ENCODE data around the gene HIP1R.
"Not testable (repeated sequence)": the region's sequence is repeated elsewhere in the genome, so short reads cannot be mapped to it uniquely, and the experiment has no call there.

The HIP1R gene

DNA sequence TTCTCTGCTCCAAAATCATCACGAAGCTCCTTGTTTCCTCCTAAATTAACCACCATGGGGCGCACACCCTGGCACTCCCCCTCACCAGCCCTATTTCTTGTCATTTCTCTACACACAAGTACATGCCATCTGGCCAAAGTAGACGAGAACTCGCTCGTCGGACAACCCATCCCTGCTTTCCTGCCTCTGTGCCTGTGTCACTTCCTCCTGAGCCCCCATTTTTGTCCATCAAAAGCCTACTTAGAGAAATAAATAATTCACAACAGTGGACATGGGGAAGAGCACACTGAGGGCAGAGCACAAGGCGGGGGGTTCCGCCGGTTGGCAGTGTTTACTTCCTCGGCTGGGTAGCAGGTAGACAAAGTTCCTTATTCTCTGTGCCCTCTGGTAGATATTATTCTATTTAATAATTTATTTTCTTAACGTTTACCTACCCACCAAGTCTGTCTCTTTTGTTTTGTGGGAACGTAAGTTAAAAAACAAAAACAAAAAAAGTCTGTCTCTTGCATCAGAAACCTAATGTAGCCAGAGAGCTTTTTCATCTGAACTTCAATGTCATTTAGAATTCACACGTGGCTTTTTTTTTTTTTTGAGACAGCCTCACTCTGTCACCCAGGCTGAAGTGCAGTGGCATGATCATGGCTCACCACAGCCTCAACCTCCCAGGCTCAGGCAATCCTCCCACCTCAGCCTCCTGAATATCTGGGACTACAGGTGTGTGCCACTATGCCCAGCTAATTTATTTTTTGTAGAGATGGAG is 54.7 kb downstream of the HIP1R start:
- ATAC-seq = no peak
- TF ChIP-seq ARNTL (CRISPR knock-in tag; IDR thresholded peaks at IDR 0.05; ENCODE audit: borderline replicate concordance, low read depth) (no peak), ZNF8 (CRISPR knock-in tag; IDR thresholded peaks at IDR 0.05) (no peak), SNAI2 (CRISPR knock-in tag; IDR thresholded peaks at IDR 0.05) (no peak), ZC3H10 (CRISPR knock-in tag; IDR thresholded peaks at IDR 0.05) (no peak), BACH2 (CRISPR knock-in tag; IDR thresholded peaks at IDR 0.05; ENCODE audit: borderline replicate concordance) (no peak), ISL1 (CRISPR knock-in tag; IDR thresholded peaks at IDR 0.05) (no peak), CSDC2 (CRISPR knock-in tag; IDR thresholded peaks at IDR 0.05) (no peak), GLIS3 (CRISPR knock-in tag; IDR thresholded peaks at IDR 0.05) (no peak), ZNF70 (CRISPR knock-in tag; IDR thresholded peaks at IDR 0.05) (no peak), TCF4 (CRISPR knock-in tag; IDR thresholded peaks at IDR 0.05; ENCODE audit: borderline replicate concordance) (no peak), ZNF565 (CRISPR knock-in tag; conservative IDR thresholded peaks at IDR 0.05; ENCODE audit: low read depth) (no peak), OSR1 (CRISPR knock-in tag; IDR thresholded peaks at IDR 0.05) (no peak), ESRRG (CRISPR knock-in tag; IDR thresholded peaks at IDR 0.05) (no peak), ZFP30 (CRISPR knock-in tag; IDR thresholded peaks at IDR 0.05) (no peak), TOX (CRISPR knock-in tag; IDR thresholded peaks at IDR 0.05; ENCODE audit: borderline replicate concordance) (no peak)
- TF ChIP-seq, protein P1, sequence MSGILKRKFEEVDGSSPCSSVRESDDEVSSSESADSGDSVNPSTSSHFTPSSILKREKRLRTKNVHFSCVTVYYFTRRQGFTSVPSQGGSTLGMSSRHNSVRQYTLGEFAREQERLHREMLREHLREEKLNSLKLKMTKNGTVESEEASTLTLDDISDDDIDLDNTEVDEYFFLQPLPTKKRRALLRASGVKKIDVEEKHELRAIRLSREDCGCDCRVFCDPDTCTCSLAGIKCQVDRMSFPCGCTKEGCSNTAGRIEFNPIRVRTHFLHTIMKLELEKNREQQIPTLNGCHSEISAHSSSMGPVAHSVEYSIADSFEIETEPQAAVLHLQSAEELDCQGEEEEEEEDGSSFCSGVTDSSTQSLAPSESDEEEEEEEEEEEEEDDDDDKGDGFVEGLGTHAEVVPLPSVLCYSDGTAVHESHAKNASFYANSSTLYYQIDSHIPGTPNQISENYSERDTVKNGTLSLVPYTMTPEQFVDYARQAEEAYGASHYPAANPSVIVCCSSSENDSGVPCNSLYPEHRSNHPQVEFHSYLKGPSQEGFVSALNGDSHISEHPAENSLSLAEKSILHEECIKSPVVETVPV (CRISPR knock-in tag; IDR thresholded peaks at IDR 0.05) = no peak
- TF ChIP-seq, protein P2, sequence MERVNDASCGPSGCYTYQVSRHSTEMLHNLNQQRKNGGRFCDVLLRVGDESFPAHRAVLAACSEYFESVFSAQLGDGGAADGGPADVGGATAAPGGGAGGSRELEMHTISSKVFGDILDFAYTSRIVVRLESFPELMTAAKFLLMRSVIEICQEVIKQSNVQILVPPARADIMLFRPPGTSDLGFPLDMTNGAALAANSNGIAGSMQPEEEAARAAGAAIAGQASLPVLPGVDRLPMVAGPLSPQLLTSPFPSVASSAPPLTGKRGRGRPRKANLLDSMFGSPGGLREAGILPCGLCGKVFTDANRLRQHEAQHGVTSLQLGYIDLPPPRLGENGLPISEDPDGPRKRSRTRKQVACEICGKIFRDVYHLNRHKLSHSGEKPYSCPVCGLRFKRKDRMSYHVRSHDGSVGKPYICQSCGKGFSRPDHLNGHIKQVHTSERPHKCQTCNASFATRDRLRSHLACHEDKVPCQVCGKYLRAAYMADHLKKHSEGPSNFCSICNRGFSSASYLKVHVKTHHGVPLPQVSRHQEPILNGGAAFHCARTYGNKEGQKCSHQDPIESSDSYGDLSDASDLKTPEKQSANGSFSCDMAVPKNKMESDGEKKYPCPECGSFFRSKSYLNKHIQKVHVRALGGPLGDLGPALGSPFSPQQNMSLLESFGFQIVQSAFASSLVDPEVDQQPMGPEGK (CRISPR knock-in tag; IDR thresholded peaks at IDR 0.05; ENCODE audit: borderline replicate concordance) = no peak
- TF ChIP-seq, protein P3, sequence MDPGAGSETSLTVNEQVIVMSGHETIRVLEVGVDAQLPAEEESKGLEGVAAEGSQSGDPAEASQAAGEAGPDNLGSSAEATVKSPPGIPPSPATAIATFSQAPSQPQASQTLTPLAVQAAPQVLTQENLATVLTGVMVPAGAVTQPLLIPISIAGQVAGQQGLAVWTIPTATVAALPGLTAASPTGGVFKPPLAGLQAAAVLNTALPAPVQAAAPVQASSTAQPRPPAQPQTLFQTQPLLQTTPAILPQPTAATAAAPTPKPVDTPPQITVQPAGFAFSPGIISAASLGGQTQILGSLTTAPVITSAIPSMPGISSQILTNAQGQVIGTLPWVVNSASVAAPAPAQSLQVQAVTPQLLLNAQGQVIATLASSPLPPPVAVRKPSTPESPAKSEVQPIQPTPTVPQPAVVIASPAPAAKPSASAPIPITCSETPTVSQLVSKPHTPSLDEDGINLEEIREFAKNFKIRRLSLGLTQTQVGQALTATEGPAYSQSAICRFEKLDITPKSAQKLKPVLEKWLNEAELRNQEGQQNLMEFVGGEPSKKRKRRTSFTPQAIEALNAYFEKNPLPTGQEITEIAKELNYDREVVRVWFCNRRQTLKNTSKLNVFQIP (CRISPR knock-in tag; IDR thresholded peaks at IDR 0.05; ENCODE audit: borderline replicate concordance, low read depth) = no peak
- TF ChIP-seq, protein P4, sequence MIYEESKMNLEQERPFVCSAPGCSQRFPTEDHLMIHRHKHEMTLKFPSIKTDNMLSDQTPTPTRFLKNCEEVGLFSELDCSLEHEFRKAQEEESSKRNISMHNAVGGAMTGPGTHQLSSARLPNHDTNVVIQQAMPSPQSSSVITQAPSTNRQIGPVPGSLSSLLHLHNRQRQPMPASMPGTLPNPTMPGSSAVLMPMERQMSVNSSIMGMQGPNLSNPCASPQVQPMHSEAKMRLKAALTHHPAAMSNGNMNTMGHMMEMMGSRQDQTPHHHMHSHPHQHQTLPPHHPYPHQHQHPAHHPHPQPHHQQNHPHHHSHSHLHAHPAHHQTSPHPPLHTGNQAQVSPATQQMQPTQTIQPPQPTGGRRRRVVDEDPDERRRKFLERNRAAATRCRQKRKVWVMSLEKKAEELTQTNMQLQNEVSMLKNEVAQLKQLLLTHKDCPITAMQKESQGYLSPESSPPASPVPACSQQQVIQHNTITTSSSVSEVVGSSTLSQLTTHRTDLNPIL (CRISPR knock-in tag; IDR thresholded peaks at IDR 0.05; ENCODE audit: low read depth) = no peak

DNA sequence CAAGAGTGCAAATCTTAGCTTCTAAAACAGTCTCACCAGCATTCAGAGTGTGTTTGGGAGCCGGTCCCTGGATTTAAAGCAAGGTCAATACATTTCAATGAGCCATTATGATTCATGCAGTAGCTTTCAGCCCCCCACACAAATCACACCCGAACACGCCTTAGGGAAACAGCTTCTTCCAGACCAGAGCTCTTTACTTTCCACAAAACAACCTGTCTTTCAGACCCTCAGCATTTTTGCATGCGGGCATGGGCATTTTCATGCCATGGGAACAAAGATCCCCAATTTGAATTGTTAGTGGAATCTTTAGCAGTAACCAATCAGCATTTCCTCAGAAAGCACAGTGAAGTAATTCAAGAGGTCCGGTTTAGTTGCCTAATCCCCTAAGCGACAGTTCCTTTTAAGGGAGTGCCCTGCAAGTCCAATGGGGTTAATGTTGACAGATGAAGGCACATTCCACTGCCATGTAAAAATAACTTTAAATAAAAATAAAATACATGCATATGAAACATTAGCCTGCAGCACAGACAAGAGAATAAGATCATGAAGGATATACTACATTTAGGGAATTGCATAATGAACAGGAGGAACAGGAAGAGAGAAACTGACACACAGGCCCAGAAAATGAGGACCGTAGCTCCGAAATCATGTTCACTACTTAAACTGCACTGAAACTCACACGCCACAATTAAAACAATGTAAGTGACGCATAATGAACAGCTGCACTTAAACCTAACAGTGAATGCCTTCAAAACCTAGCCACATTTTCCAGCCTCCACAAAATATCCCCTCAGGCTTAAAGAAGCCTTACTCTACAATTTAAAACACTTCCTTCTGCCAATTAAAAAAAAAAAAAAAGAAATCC is 56.6 kb downstream of the HIP1R start:
- TF ChIP-seq, protein P3 (CRISPR knock-in tag; IDR thresholded peaks at IDR 0.05; ENCODE audit: borderline replicate concordance, low read depth) = no peak
- TF ChIP-seq ESRRG (CRISPR knock-in tag; IDR thresholded peaks at IDR 0.05) (no peak), OSR1 (CRISPR knock-in tag; IDR thresholded peaks at IDR 0.05) (no peak), ZFP3 (CRISPR knock-in tag; IDR thresholded peaks at IDR 0.05) (no peak), PPARA (CRISPR knock-in tag; IDR thresholded peaks at IDR 0.05; ENCODE audit: borderline replicate concordance) (no peak), BACH2 (CRISPR knock-in tag; IDR thresholded peaks at IDR 0.05; ENCODE audit: borderline replicate concordance) (no peak), TOX (CRISPR knock-in tag; IDR thresholded peaks at IDR 0.05; ENCODE audit: borderline replicate concordance) (no peak), TCF4 (CRISPR knock-in tag; IDR thresholded peaks at IDR 0.05; ENCODE audit: borderline replicate concordance) (no peak)
- TF ChIP-seq, protein P5, sequence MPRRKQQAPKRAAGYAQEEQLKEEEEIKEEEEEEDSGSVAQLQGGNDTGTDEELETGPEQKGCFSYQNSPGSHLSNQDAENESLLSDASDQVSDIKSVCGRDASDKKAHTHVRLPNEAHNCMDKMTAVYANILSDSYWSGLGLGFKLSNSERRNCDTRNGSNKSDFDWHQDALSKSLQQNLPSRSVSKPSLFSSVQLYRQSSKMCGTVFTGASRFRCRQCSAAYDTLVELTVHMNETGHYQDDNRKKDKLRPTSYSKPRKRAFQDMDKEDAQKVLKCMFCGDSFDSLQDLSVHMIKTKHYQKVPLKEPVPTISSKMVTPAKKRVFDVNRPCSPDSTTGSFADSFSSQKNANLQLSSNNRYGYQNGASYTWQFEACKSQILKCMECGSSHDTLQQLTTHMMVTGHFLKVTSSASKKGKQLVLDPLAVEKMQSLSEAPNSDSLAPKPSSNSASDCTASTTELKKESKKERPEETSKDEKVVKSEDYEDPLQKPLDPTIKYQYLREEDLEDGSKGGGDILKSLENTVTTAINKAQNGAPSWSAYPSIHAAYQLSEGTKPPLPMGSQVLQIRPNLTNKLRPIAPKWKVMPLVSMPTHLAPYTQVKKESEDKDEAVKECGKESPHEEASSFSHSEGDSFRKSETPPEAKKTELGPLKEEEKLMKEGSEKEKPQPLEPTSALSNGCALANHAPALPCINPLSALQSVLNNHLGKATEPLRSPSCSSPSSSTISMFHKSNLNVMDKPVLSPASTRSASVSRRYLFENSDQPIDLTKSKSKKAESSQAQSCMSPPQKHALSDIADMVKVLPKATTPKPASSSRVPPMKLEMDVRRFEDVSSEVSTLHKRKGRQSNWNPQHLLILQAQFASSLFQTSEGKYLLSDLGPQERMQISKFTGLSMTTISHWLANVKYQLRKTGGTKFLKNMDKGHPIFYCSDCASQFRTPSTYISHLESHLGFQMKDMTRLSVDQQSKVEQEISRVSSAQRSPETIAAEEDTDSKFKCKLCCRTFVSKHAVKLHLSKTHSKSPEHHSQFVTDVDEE (CRISPR knock-in tag; IDR thresholded peaks at IDR 0.05) = no peak

DNA sequence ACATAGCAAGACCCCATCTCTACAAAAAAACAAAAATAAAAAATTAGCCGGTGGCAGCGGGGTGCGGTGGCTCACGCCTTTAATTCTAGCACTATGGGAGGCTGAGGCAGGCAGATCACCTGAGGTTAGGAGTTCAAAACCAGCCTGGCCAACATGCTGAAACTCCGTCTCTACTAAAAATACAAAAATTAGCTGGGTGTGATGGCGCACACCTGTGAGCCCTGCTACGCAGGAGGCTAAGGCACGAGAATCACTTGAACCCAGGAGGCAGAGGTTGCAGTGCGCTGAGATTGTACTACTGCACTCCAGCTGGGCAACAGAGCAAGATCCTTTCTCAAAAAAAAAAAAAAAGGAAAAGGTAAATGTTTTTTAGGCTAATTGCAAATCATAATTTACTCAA is 57.5 kb downstream of the HIP1R start:
- not testable (repeated sequence) for ATAC-seq

More for the DNA sequence above, 56.6 kb downstream of the HIP1R start:
- no peak for ATAC-seq
